Measurements from ENCODE around the gene YIPF2. TPM values are rescaled to one million over a fixed set of nuclear protein-coding genes. Genes with fewer than 3 reads are reported as not detected.

The YIPF2 gene
- total and polyA plus RNA-seq, 12 donors, result 21.1 to 99.1 (median 70.5) TPM

GRCh38 chr19:10921199-10921909, 7.1 kb downstream of the YIPF2 start:
- H3K4me3 ChIP-seq, result no peak overlapping the region
- H3K9me3 ChIP-seq (replicated peaks in 1 of 3), result no peaks in the 10 kb centered on the region
- intact Hi-C loops (cut with DNase I), result loop anchor here in 1 of 2 donors (5.0 kb wide), 1 partner anchor 49 kb away; the partner anchor contains the start of gene CARM1
- peak in 1 of 7 donors; percentile 25 for DNase-seq
- no peak for TF ChIP-seq CTCF (IDR thresholded peaks at IDR 0.05)
- TF ChIP-seq POLR2A (IDR thresholded peaks at IDR 0.05), result no peak
- H3K27me3 ChIP-seq, result no peaks in the 10 kb centered on the region
- peaks cover 0 to 8% of the 10 kb centered on the region in 2 donors for H3K4me1 ChIP-seq (replicated peaks in 1 of 2)
- H3K36me3 ChIP-seq (replicated peaks in 1 of 2), result peaks cover 0 to 61% of the 10 kb centered on the region in 2 donors
- H3K27ac ChIP-seq, result no peak overlapping the region
- WGBS, 4 donors, result 87 to 94% (median 90%) methylated on average over 24 to 43 of the region's 43 CpGs

- Histone ChIP-seq H3K4me1 (replicated peaks in 1 of 2) (peaks cover 0 to 9% of the 10 kb centered on the region in 2 donors), H3K9me3 (replicated peaks in 1 of 3) (no peaks in the 10 kb centered on the region), H3K27me3 (no peaks in the 10 kb centered on the region), H3K27ac (no peak overlapping the region), H3K4me3 (no peak overlapping the region), H3K36me3 (replicated peaks in 1 of 2) (peaks cover 0 to 63% of the 10 kb centered on the region in 2 donors)
- intact Hi-C loops (cut with DNase I), result loop anchor here in 1 of 2 donors (5.0 kb wide), 1 partner anchor 48 kb away; the partner anchor contains the start of gene CARM1
- DNase-seq, result no peak
- TF ChIP-seq POLR2A (IDR thresholded peaks at IDR 0.05), result no peak
- no peak for TF ChIP-seq CTCF (IDR thresholded peaks at IDR 0.05)
- WGBS, 4 donors, result 75 to 89% (median 86%) methylated on average over 11 to 16 of the region's 16 CpGs
Observed at GRCh38 chr19:10920781-10921180, 7.7 kb downstream of the YIPF2 start.

- peak in 1 of 7 donors; percentile 22 for DNase-seq
- TF ChIP-seq POLR2A (IDR thresholded peaks at IDR 0.05), result no peak
- no peak for TF ChIP-seq CTCF (IDR thresholded peaks at IDR 0.05)
- Histone ChIP-seq H3K27ac (no peak overlapping the region), H3K9me3 (replicated peaks in 1 of 3) (no peaks in the 10 kb centered on the region), H3K36me3 (replicated peaks in 1 of 2) (peaks cover 0 to 59% of the 10 kb centered on the region in 2 donors), H3K4me1 (replicated peaks in 1 of 2) (peaks cover 0 to 9% of the 10 kb centered on the region in 2 donors), H3K27me3 (no peaks in the 10 kb centered on the region), H3K4me3 (no peak overlapping the region)
- WGBS, 4 donors, result 89 to 95% (median 91%) methylated on average over 9 to 10 of the region's 10 CpGs; no CpG with 5 or more reads in 1 of the 4 donors
- intact Hi-C loops (cut with DNase I), result loop anchor here in 1 of 2 donors (5.0 kb wide), 1 partner anchor 48 kb away; the partner anchor contains the start of gene CARM1
Observed at GRCh38 chr19:10920288-10920655, 8.2 kb downstream of the YIPF2 start.

GRCh38 chr19:10919352-10920287, 8.8 kb downstream of the YIPF2 start:
- H3K9me3 ChIP-seq (replicated peaks in 1 of 3), result no peaks in the 10 kb centered on the region
- intact Hi-C loops (cut with DNase I), result loop anchor here in 1 of 2 donors (5.0 kb wide), 1 partner anchor 47 kb away; the partner anchor contains the start of gene CARM1
- H3K4me3 ChIP-seq, result no peak overlapping the region
- H3K4me1 ChIP-seq (replicated peaks in 1 of 2), result peaks cover 0 to 8% of the 10 kb centered on the region in 2 donors
- no peak for TF ChIP-seq CTCF (IDR thresholded peaks at IDR 0.05)
- TF ChIP-seq POLR2A (IDR thresholded peaks at IDR 0.05), result no peak
- no peaks in the 10 kb centered on the region for H3K27me3 ChIP-seq
- no peak for DNase-seq
- H3K27ac ChIP-seq, result no peak overlapping the region
- 80 to 82% (median 80%) methylated on average over 7 to 26 of the region's 26 CpGs for WGBS, 4 donors
- H3K36me3 ChIP-seq (replicated peaks in 1 of 2), result peaks cover 0 to 58% of the 10 kb centered on the region in 2 donors
